A549 (cell line): Measurements from ENCODE around the gene POLD4. TPM values are rescaled to one million over a fixed set of nuclear protein-coding genes. Genes with fewer than 3 reads are reported as not detected.

Experiments used
- ATAC-seq, 2 experiments: fragments of 200-7000 bp in 1 of 2; fragments of >200 bp in 1 of 2; cut with Nextera tagmentation in 1 of 2; cut with Tn5 transposase in 1 of 2; 3 replicates each; pipeline versions ENCODE4 v1.8.0 to v1.9.1; 2018 to 2020; ENCODE audit warnings: mild to moderate bottlenecking in 1 of 2, moderate library complexity in 1 of 2
- CTCF ChIA-PET: fragments of 300-600 bp; sonication (Branson Sonifier 250); formaldehyde crosslinking; extraction: SDS; loops from one replicate; lab custom pipeline; 2021; ENCODE audit warnings: antibody characterized with exemption, inconsistent platforms; lab: Yijun Ruan, JAX
- POLR2A ChIA-PET: fragments of 350-600 bp; formaldehyde crosslinking; extraction: SDS; loops from one replicate; lab custom pipeline; 2021; ENCODE audit warnings: antibody characterized with exemption, inconsistent platforms; lab: Yijun Ruan, JAX
- DNase-seq, 2 experiments: peaks; one replicate each; pipeline versions ENCODE4 v3.0.0 to v3.0.0-alpha.2; 2011 to 2016; ENCODE audit warnings: low read depth in 1 of 2, low spot score in 1 of 2
- FAIRE-seq: peaks from 2 replicates; lab custom pipeline; 2011; peaks lifted over from hg19 to GRCh38; lab: Jason Lieb, UNC
- H3K27ac ChIP-seq, 2 experiments: fragments of >200 bp; sonication (Bioruptor Twin); formaldehyde crosslinking; 3 replicates each; pipeline ENCODE4 v1.5.1; 2016 to 2017
- H3K4me1 ChIP-seq: fragments of >200 bp; sonication (Bioruptor Twin); formaldehyde crosslinking; 3 replicates; pipeline ENCODE4 v1.6.1; 2016
- H3K4me2 ChIP-seq: fragments of >200 bp; sonication (Bioruptor Twin); formaldehyde crosslinking; 3 replicates; pipeline ENCODE4 v1.6.1; 2016
- H3K4me3 ChIP-seq: fragments of >200 bp; sonication (Bioruptor Twin); formaldehyde crosslinking; 3 replicates; pipeline ENCODE4 v1.5.1; 2016
- H3K9me3 ChIP-seq: fragments of >200 bp; sonication (Bioruptor Twin); formaldehyde crosslinking; 3 replicates; pipeline ENCODE4 v1.6.1; 2016
- CBX8 ChIP-seq: fragments of 200-600 bp; sonication (generic); IDR thresholded peaks from 2 replicates; pipeline ENCODE4 v1.6.1; 2016
- CEBPB ChIP-seq, 2 experiments: fragments of >200 bp in 1 of 2; sonication (Bioruptor Twin) in 1 of 2; formaldehyde crosslinking in 1 of 2; IDR thresholded peaks; 2 replicates each; pipeline ENCODE4 v1.6.1; 2012 to 2016
- CHD4 ChIP-seq: fragments of 200-600 bp; sonication (generic); IDR thresholded peaks from 2 replicates; pipeline ENCODE4 v1.6.1; 2016; ENCODE audit warnings: antibody characterized with exemption, mild to moderate bottlenecking, borderline replicate concordance
- GATA3 ChIP-seq: IDR thresholded peaks from 2 replicates; pipeline ENCODE4 v1.6.1; 2012; ENCODE audit warnings: borderline replicate concordance
- HDAC2 ChIP-seq: fragments of 200-600 bp; sonication (generic); IDR thresholded peaks from 2 replicates; pipeline ENCODE4 v1.6.1; 2016
- HOXB13 ChIP-seq: fragments of 250-450 bp; sonication (Bioruptor Pico); IDR thresholded peaks from 2 replicates; pipeline ENCODE4 v1.5.0; 2020; ENCODE audit warnings: low read depth, mild to moderate bottlenecking, moderate library complexity
- HOXB5 ChIP-seq: fragments of 250-450 bp; sonication (Bioruptor Pico); IDR thresholded peaks from 2 replicates; pipeline ENCODE4 v1.5.0; 2020; ENCODE audit warnings: mild to moderate bottlenecking, moderate library complexity
- JUN ChIP-seq, 2 experiments: fragments of >200 bp; sonication (Bioruptor Twin); formaldehyde crosslinking; IDR thresholded peaks; 2 replicates in 1 of 2; 3 replicates in 1 of 2; pipeline ENCODE4 v1.6.1; 2016 to 2017
- KDM1A ChIP-seq: fragments of 200-600 bp; sonication (generic); IDR thresholded peaks from 2 replicates; pipeline ENCODE4 v1.6.1; 2016; ENCODE audit warnings: low read depth, mild to moderate bottlenecking
- MAFK ChIP-seq: fragments of 450-650 bp; IDR thresholded peaks from 2 replicates; pipeline ENCODE4 v1.6.1; 2014; ENCODE audit not compliant: partially characterized antibody
- NFE2L2 ChIP-seq: fragments of 150-350 bp; conservative IDR thresholded peaks from 2 replicates; pipeline ENCODE4 v1.6.1; 2014; ENCODE audit warnings: low read length
- PHF8 ChIP-seq: fragments of 200-600 bp; sonication (generic); IDR thresholded peaks from 2 replicates; pipeline ENCODE4 v1.6.1; 2016; ENCODE audit warnings: low read depth, mild to moderate bottlenecking, antibody characterized with exemption, moderate library complexity, borderline replicate concordance
- RFX5 ChIP-seq: fragments of 450-650 bp; IDR thresholded peaks from 2 replicates; pipeline ENCODE4 v1.7.1; 2014; ENCODE audit warnings: antibody characterized with exemption, mild to moderate bottlenecking, moderate library complexity
- RNF2 ChIP-seq: fragments of 200-600 bp; sonication (generic); IDR thresholded peaks from 2 replicates; pipeline ENCODE4 v1.6.1; 2016; ENCODE audit warnings: low read depth, mild to moderate bottlenecking, antibody characterized with exemption, moderate library complexity, borderline replicate concordance
- TFCP2L1 ChIP-seq: fragments of 250-450 bp; sonication (Bioruptor Pico); IDR thresholded peaks from 2 replicates; pipeline ENCODE4 v1.5.0; 2021; ENCODE audit warnings: mild to moderate bottlenecking
- TP53 ChIP-seq: fragments of 250-450 bp; sonication (Bioruptor Pico); IDR thresholded peaks from 2 replicates; pipeline ENCODE4 v1.5.0; 2021; ENCODE audit warnings: mild to moderate bottlenecking, moderate library complexity
- ZSCAN20 ChIP-seq: fragments of 250-450 bp; sonication (Bioruptor Pico); IDR thresholded peaks from 2 replicates; pipeline ENCODE4 v1.8.0; 2022; ENCODE audit warnings: mild to moderate bottlenecking, moderate library complexity
- WGBS: methylation state at CpG from one replicate; pipeline ENCODE4 v1.1.6; 2017; ENCODE audit errors: missing lambda C conversion rate; 5-methylcytosine and 5-hydroxymethylcytosine counted together
- polyA plus RNA-seq, 4 experiments: library from polyadenylated mRNA; depleted of rRNA in 3 of 4; stranded (reverse); fragments of >200 nt; fragmentation: RNase III in 1 of 4; extraction: RNeasy Plus Mini Kit Qiagen cat#74134 plus additional on column Dnase treatment in 1 of 4; gene quantifications; 2 replicates in 3 of 4; 3 replicates in 1 of 4; pipeline ENCODE4 v1.2.3, GENCODE V29; 2011 to 2017
- TF ChIP-seq, protein P1 (sequence below): IDR thresholded peaks from 2 replicates; pipeline ENCODE4 v1.6.1; 2012
- TF ChIP-seq, protein P2 (sequence below): fragments of 450-650 bp; IDR thresholded peaks from 2 replicates; pipeline ENCODE4 v1.6.1; 2014; ENCODE audit warnings: antibody characterized with exemption

Gene POLD4
- polyA plus RNA-seq, 2 of the 4 experiments (the other 2 are of a cell fraction) = 140 to 148 TPM

DNA sequence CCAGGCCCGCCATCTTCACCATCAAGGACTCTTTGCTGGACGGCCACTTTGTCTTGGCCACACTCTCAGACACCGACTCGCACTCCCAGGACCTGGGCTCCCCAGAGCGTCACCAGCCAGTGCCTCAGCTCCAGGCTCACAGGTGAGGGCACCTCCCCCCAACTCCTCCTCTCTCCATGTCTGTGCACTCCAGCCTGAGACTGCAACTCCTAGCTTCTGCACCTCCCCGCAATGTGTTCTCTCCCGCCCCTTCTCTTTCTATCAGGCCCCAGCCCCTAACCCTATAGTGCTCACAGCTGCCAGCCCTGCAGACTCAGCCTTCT lies 42.9 kb upstream of the POLD4 start:
- H3K9me3 ChIP-seq = no peaks in the 10 kb centered on the region
- no peak overlapping the region for H3K4me2 ChIP-seq
- TF ChIP-seq HOXB13 (CRISPR knock-in tag) (no peak), KDM1A (no peak), PHF8 (no peak), ZSCAN20 (CRISPR knock-in tag) (no peak), HDAC2 (no peak), CBX8 (no peak), RFX5 (no peak), TFCP2L1 (no peak), GATA3 (no peak)
- TF ChIP-seq, protein P1, sequence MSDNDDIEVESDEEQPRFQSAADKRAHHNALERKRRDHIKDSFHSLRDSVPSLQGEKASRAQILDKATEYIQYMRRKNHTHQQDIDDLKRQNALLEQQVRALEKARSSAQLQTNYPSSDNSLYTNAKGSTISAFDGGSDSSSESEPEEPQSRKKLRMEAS = no peak
- TF ChIP-seq, protein P2, sequence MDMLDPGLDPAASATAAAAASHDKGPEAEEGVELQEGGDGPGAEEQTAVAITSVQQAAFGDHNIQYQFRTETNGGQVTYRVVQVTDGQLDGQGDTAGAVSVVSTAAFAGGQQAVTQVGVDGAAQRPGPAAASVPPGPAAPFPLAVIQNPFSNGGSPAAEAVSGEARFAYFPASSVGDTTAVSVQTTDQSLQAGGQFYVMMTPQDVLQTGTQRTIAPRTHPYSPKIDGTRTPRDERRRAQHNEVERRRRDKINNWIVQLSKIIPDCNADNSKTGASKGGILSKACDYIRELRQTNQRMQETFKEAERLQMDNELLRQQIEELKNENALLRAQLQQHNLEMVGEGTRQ = no peak
- TF ChIP-seq, all 56 proteins: peak for 0
- H3K4me3 ChIP-seq = no peak overlapping the region
- 97% methylated on average over 7 of the region's 7 CpGs for WGBS
- ATAC-seq (no peak), DNase-seq (no peak), FAIRE-seq (no peak)
- peaks cover 14% of the 10 kb centered on the region for H3K4me1 ChIP-seq
- no peak overlapping the region for H3K27ac ChIP-seq
- ChIA-PET POLR2A (interaction anchor here (0.5 kb wide), 1 partner anchor 34 kb away, joined by 3 read pairs; no protein-coding TSS in a partner anchor), CTCF (interaction anchor here (27.6 to 46.2 kb wide), 2 partner anchors 15 to 38 kb away, joined by 626 to 1913 read pairs; partner anchors contain the start of genes CLCF1, POLD4 and RAD9A)

DNA sequence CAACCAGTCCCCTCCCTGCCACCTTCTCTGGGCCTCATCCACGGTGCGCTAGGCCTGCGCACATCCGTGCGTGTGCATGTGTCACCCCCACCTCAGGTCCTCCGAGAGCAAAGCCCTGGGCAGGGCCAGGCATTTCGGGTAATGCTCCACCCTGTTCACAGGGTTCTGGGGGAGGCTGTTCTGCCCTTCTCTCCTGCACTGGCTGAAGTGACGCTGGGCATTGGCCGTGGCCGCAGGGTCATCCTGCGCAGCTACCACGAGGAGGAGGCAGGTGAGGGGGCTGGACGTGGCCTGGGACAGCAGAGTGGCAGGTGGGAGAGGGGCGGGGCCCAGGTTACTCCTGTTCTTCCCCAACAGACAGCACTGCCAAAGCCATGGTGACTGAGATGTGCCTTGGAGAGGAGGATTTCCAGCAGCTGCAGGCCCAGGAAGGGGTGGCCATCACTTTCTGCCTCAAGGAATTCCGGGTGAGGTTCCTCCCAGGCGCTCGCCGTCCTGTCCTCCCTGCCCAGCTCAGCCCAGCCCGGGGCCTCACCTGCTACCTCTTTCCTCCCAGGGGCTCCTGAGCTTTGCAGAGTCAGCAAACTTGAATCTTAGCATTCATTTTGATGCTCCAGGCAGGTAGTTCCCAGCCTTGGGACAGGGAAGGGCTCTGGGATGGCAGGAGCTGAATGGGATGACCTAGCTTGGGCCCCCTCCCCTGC lies 42.4 kb upstream of the POLD4 start:
- ATAC-seq (no peak), DNase-seq (no peak), FAIRE-seq (no peak)
- WGBS = 90% methylated on average over 19 of the region's 19 CpGs
- CTCF ChIA-PET = interaction anchor here (27.6 to 46.2 kb wide), 2 partner anchors 15 to 37 kb away, joined by 626 to 1913 read pairs; partner anchors contain the start of genes CLCF1, POLD4 and RAD9A
- no peak overlapping the region for H3K4me2 ChIP-seq
- no peak for TF ChIP-seq TP53 (CRISPR knock-in tag)
- peak; percentile 87 for TF ChIP-seq MAFK
- POLR2A ChIA-PET = no interaction called here
- H3K4me1 ChIP-seq = peaks cover 16% of the 10 kb centered on the region
- H3K9me3 ChIP-seq = no peaks in the 10 kb centered on the region
- H3K27ac ChIP-seq = no peak overlapping the region
- H3K4me3 ChIP-seq = no peak overlapping the region

DNA sequence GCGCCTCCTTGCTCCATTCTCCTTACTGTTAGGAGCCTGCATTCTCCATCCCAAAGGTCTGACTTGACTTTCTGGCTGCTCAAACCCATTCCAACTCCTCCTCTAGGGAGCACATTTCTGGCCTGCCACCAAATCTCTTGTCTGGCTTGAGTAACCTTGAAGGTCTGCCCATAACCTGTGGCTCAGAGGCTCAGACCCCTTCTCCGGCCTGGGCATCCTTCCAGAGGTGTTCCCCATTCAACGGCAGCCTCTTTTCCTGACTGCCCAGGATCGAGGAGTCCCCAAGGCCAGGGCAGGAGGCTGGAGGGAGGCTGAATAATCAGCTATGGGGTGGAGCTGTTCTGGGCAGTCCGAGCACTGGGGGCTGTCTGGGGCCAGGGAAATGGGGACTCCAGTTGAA lies 40.6 kb upstream of the POLD4 start:
- 90% methylated on average over 3 of the region's 5 CpGs for WGBS
- ChIA-PET POLR2A (no interaction called here), CTCF (interaction anchor here (0.7 to 46.2 kb wide), 8 partner anchors 11 to 132 kb away, joined by 3 to 1913 read pairs (median 4); partner anchors contain the start of genes CLCF1, POLD4 and RAD9A)
- DNase-seq (no peak), ATAC-seq (no peak)
- H3K4me2 ChIP-seq = no peak overlapping the region
- H3K4me3 ChIP-seq = no peak overlapping the region
- H3K9me3 ChIP-seq = no peaks in the 10 kb centered on the region
- H3K27ac ChIP-seq = no peak overlapping the region
- no peak for TF ChIP-seq HOXB5 (CRISPR knock-in tag)
- no peak for TF ChIP-seq JUN (IDR thresholded peaks at IDR 0.05)
- TF ChIP-seq CEBPB (IDR thresholded peaks at IDR 0.05) = no peak
- TF ChIP-seq HOXB13 (CRISPR knock-in tag) = no peak
- no peak for TF ChIP-seq HDAC2
- no peak for TF ChIP-seq CHD4
- TF ChIP-seq RNF2 = no peak
- TF ChIP-seq, all 56 proteins: peak for 0
- no peak for FAIRE-seq
- peaks cover 11% of the 10 kb centered on the region; the same call in 2 of the 3 replicates for H3K4me1 ChIP-seq

DNA sequence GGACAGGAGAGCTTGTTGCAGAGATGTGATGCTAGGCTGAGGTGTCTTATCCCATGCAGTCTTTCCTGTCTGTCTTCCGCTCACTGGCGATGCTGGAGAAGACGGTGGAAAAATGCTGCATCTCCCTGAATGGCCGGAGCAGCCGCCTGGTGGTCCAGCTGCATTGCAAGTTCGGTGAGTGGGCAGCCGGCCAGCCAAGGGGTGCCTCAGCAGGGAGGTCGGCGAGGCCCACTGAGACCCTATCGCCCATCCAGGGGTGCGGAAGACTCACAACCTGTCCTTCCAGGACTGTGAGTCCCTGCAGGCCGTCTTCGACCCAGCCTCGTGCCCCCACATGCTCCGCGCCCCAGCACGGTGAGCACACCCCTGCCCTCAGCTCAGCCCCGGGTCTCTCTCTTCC lies 40.1 kb upstream of the POLD4 start:
- 94% methylated on average over 14 of the region's 18 CpGs for WGBS
- POLR2A ChIA-PET = interaction anchor here (2.5 kb wide), 1 partner anchor 8 kb away, joined by 21 read pairs; the partner anchor contains the start of gene PPP1CA
- no peak for ATAC-seq

More for the DNA sequence above, 40.1 kb upstream of the POLD4 start:
- CTCF ChIA-PET = interaction anchor here (1.5 to 46.2 kb wide), 6 partner anchors 1 to 131 kb away, joined by 4 to 1913 read pairs (median 320); partner anchors contain the start of genes CLCF1, POLD4, PPP1CA and RAD9A
- no peak for FAIRE-seq
- TF ChIP-seq CBX8 (no peak), NFE2L2 (no peak)
- Histone ChIP-seq H3K9me3 (no peaks in the 10 kb centered on the region), H3K27ac (no peak overlapping the region), H3K4me3 (no peak overlapping the region), H3K4me2 (no peak overlapping the region), H3K4me1 (peaks cover 11% of the 10 kb centered on the region; the same call in 2 of the 3 replicates)
- no peak for DNase-seq
